HG03442 (cell line): Measurements from ENCODE around the gene HOXB7.

Experiments used
- ATAC-seq: cut with Tn5 transposase; IDR thresholded peaks from one replicate; pipeline ENCODE4 v1.9.1; 2021; ENCODE audit warnings: mild to moderate bottlenecking, moderate library complexity; ENCODE audit not compliant: unreplicated experiment

HOXB7 gene

GRCh38 chr17:48569674-48570324 lies 41.0 kb downstream of the HOXB7 start:
- ATAC-seq = no peak

DNA sequence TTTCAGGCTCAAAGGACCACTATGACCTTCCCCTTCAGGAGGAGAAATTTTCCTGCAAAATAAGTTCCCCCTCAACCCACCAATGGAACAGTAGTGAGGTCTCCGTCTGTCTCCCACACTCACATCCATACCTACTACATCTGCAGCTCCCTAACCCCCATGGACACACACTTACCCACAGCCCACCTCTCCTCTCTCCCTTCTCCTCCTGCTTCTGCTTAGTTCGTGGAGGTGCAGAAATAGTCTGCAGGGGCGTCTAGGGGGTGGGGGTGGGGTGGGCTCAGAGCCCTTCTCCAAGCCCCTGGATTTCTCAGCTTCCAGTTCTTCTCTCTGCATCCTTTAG lies 41.6 kb downstream of the HOXB7 start:
- ATAC-seq = no peak

DNA sequence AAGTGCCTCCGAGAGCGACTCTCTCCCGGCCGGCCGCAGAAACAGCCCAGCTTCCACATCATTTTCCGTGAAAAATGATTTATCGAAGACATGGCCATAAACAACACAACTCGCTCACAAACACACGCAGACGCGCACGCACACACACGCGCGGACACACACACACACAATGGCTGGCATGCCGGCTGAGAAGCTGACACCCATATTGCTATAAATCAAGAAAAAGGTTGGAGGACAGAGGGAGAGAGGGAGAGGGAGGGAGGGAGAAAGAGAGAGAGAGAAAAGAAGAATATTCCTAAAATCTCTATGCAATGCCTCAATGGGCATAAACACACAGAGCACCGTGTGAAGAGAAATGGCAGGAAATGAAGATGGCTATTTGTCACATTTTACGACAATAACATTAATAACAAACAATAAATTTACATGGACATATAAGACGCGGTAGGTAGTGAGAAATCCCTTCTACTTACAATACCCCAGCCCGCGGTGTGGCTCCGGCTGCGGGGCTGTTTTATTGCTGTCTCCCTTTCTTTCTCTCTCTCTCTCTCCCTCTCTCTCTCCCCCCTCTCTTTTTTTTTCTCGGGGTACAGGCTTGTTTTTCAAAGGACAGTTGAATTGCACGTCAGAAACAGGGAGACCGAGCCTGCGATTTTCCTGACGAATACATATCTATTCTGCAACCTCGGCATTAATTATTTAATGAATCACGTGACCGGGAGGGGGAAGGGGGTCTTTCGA lies 42.1 kb downstream of the HOXB7 start:
- no peak for ATAC-seq

- ATAC-seq = no peak
Observed at GRCh38 chr17:48567646-48568354, 43.0 kb downstream of the HOXB7 start.

DNA sequence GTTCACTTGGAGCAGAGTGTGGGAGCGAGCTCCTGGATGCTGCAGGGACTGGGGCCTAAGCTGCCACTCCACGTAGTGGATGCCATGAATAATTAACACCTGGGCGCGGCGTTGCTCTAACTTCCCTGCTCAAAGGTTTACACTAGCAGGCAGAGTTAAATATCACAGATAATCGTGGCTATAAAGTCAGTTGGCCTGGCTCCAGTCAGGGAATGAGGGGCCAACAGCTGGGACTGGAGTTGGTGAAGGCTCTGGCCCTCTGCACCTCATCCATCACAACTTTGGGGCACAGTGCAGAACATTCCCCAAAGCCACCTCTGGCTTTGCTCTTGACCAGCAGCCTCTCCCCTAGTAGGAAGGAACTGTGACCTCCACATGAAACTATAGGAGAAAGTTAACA lies 43.6 kb downstream of the HOXB7 start:
- ATAC-seq = no peak

- no peak for ATAC-seq
Observed at GRCh38 chr17:48566717-48567116, 44.1 kb downstream of the HOXB7 start.

DNA sequence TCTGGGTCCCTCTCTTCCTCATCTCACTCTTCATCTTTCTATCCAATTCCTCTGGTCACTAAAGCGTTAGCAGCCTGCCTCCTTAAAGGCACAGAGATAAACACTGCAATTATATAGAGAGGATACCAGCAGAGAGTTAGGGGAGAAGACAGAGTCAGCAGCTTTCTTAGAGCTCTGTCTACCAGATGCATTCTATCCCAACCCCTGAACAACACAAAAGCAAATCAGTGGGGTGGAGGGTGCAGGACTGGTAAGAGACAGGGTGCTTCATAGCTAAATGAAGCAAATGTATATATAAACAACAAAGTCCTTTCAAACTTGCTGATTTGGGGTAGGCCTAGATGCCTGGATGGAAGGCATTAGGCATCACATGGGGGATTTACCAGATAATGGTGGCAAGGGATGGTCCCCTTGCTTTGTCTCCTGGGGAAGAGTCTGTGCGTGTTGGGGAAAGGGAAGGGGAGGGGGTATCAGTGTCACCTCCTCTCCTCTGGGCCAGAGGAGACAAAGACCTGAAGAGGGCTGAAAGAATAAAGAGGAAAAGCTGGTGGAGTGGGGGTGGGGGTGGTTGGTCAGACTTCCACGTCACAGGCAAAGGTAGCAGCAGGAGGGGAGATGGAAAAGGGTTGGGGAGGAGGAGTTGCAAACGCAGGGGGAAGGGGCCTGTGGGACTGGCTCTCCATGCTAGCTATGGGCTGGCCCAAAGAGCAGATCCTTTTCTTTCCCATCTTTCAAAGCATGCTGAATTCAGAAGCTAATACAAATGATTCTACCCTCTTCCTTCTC lies 44.7 kb downstream of the HOXB7 start:
- ATAC-seq = no peak

- ATAC-seq = no peak
Observed at GRCh38 chr17:48565022-48565554, 45.7 kb downstream of the HOXB7 start.

DNA sequence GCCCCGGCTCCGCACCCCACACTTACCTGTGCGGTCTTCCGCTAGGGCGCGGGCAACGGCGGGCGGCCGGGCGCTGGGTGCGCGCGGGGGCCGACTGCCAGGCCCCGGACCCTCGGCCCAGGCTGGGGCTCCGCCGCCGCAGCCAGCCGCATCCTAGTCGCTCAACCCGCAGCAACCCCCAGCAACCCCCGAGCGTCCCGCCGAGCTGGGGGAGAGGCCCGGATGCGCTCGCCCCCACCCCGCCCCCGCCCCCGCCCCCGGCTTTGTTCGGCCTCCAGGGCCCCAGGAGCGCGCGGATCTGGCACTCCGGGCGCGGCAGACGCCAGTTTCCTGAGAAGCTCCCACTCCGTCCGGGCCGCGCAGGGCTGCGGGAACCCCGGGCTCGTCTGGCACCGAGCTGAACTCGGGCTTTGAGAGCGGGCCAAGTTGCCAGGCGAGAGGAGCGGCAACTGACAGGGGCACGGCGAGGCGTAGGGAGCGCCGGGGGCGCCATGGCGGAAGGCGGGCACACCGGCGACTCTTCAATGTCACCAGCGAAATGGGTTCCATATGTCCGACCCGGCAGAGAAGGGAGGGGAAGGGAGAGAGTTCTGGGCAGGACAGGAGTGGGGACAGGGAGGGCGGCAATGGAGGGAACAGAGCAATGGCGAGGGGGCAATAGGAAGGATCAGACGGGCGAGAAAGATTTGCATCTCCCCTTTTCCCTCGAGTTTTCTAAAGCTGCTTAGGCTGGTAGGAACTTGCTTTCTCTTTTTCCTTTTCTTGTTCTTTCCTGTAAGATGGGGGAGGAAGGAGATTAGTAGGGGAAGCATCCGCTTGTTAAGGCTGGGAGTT lies 46.4 kb downstream of the HOXB7 start:
- ATAC-seq = no peak

GRCh38 chr17:48563867-48564187 lies 47.0 kb downstream of the HOXB7 start:
- ATAC-seq = no peak

GRCh38 chr17:48563385-48563838 lies 47.4 kb downstream of the HOXB7 start:
- ATAC-seq = no peak

- ATAC-seq = no peak
Observed at GRCh38 chr17:48562934-48563333, 47.9 kb downstream of the HOXB7 start.

DNA sequence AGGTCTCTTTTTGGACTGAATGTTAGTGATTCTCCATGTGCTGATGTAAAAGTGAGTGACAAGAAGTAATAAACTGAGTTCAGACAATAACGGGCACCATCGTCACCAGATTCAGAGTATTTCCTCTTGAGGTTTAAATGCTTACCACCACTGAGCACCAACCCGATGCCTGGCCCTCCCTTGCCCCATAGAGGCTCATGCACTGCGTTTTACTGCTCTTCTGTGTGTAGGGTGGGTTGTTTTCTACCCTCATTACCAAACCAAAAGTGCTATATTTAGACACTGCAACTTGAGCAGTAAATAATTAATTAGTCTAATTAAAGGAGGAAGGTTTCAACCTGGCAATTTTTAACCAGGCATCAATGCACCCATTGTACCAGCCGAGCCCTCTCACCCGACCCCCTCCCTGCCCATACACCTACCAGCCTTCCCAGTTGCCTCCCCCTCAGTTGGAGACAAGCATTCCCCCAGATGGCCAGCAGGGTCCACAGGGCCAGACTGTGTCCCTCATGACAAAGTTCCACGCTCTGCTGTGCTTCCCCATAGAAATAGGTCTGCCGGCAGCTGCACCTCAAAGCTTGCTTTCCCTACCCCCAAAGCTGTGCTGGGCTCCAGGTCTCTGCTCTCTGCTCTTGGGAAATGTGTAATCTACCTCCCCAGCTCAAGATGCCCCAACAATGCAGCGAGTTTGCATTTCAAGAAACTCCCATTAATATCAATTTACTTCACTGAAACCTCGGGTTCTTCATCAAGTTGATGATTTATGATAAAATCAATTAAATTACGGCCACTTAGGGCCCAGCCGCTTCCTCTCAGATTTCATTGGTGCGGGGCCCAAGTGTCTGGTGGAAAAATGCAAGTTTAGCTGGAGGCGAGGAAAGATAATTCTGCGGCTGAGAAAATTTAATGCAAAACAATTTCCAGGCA lies 48.7 kb downstream of the HOXB7 start:
- ATAC-seq = no peak

- no peak for ATAC-seq
Observed at GRCh38 chr17:48559840-48560817, 50.7 kb downstream of the HOXB7 start.

DNA sequence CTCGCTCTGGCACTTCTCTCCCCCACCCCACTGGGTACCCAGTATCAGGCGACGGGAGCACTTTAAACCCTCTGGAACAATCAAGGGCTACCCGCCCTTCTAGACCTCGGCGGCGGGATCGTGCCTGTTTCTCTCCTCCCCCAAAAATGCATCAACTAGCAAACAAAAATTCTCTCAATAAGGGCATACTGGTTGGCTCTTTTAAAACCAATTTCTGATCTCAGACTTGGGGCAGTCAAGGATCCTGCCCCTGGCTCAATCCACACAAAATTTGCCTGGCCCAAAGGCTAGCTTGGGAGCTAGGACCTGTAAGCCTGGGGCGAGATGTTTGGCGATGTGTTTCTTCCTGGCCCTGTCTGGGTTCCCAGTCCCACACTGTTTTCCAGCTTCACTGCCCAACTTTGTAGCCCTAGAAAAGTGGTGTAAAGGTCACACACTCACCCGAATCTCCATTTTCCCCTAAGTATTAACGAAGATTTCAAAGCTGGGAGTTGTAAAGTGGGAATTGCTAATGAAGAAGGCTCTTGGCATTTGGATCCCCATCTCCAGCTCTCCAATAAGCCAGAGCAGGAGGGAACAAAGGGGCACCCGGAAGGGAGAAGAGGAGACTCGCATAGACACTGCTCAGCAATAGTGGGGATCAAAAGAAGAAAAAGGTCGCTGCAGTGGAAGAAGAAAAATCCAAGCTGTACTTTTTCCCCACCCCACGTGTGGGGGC lies 51.5 kb downstream of the HOXB7 start:
- ATAC-seq = no peak

DNA sequence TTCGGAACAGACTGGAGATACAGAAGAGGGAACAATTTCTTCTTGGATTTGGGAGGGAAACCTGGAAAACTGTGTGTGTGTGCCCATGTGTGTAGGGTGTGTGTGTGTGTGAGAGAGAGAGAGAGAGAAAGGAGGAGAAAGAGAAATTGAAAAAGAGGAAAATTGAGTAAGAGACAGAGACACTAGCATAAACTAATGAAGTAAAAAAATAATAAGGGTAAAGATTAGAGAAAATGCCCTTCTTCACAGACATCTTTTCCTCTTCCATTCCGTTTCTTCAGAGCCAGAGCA lies 52.0 kb downstream of the HOXB7 start:
- ATAC-seq = no peak

- ATAC-seq = no peak
Observed at GRCh38 chr17:48558057-48558830, 52.6 kb downstream of the HOXB7 start.
